AG04449 (cell line): ENCODE results near the gene RAB20.

Source experiments
- CTCF ChIA-PET: fragments of 350-600 bp; formaldehyde crosslinking; extraction: SDS; loops from one replicate; lab custom pipeline; 2021; ENCODE audit warnings: antibody characterized with exemption; lab: Yijun Ruan, JAX
- POLR2A ChIA-PET: fragments of 400-600, 350-600 bp; formaldehyde crosslinking; extraction: SDS; loops from one replicate; lab custom pipeline; 2020; ENCODE audit warnings: antibody characterized with exemption, inconsistent platforms; lab: Yijun Ruan, JAX
- DNase-seq: peaks from one replicate; pipeline ENCODE4 v3.0.0-alpha.2; 2010; ENCODE audit warnings: low read depth, low spot score
- H3K4me3 ChIP-seq: 2 replicates; pipeline ENCODE4 v1.5.1; 2011; ENCODE audit warnings: low read depth, mild to moderate bottlenecking, control low read depth, low read length
- CTCF ChIP-seq: IDR thresholded peaks from one replicate; pipeline ENCODE4 v1.5.1; 2011; ENCODE audit warnings: mild to moderate bottlenecking, moderate library complexity, low read length, control low read depth, inconsistent platforms; ENCODE audit not compliant: insufficient read depth; ENCODE audit errors: missing control alignments

Gene RAB20

GRCh38 chr13:110529522-110530311, 31.8 kb downstream of the RAB20 start:
- no peak for TF ChIP-seq CTCF
- H3K4me3 ChIP-seq = no peak overlapping the region
- no peak for DNase-seq
- CTCF ChIA-PET = no interaction called here
- POLR2A ChIA-PET = no interaction called here

GRCh38 chr13:110528911-110529310, 32.6 kb downstream of the RAB20 start:
- no peak overlapping the region for H3K4me3 ChIP-seq
- DNase-seq = no peak
- TF ChIP-seq CTCF = no peak
- ChIA-PET CTCF (interaction anchor here (1.4 kb wide), 1 partner anchor 73 kb away, joined by 3 read pairs; no protein-coding TSS in a partner anchor), POLR2A (no interaction called here)

GRCh38 chr13:110528371-110528770, 33.2 kb downstream of the RAB20 start:
- POLR2A ChIA-PET = no interaction called here
- TF ChIP-seq CTCF = no peak
- CTCF ChIA-PET = interaction anchor here (1.4 kb wide), 1 partner anchor 72 kb away, joined by 3 read pairs; no protein-coding TSS in a partner anchor
- H3K4me3 ChIP-seq = no peak overlapping the region
- no peak for DNase-seq

GRCh38 chr13:110525328-110526319, 35.9 kb downstream of the RAB20 start:
- TF ChIP-seq CTCF = no peak
- ChIA-PET POLR2A (no interaction called here), CTCF (interaction anchor here (0.7 kb wide), 1 partner anchor 93 kb away, joined by 3 read pairs; no protein-coding TSS in a partner anchor)
- DNase-seq = no peak
- H3K4me3 ChIP-seq = no peak overlapping the region

- DNase-seq = no peak
- no peak overlapping the region for H3K4me3 ChIP-seq
- no peak for TF ChIP-seq CTCF
- ChIA-PET CTCF (no interaction called here), POLR2A (no interaction called here)
Observed at GRCh38 chr13:110524541-110525257, 36.8 kb downstream of the RAB20 start.
